HG02885 (cell line): Measurements from ENCODE around the gene ABLIM3.
"Not testable (repeated sequence)": the region's sequence is repeated elsewhere in the genome, so short reads cannot be mapped to it uniquely, and the experiment has no call there.

Source experiments
- ATAC-seq: cut with Tn5 transposase; IDR thresholded peaks from one replicate; pipeline ENCODE4 v1.9.1; 2021; ENCODE audit warnings: mild to moderate bottlenecking; ENCODE audit not compliant: unreplicated experiment, poor library complexity

ABLIM3 gene

GRCh38 chr5:149246906-149247305, 105.6 kb downstream of the ABLIM3 start:
- ATAC-seq: no peak

GRCh38 chr5:149247726-149248125, 106.4 kb downstream of the ABLIM3 start:
- no peak for ATAC-seq

- no peak for ATAC-seq
These were observed 110.3 kb downstream of the ABLIM3 start for GRCh38 chr5:149251546-149251945.

GRCh38 chr5:149254506-149254905, 113.2 kb downstream of the ABLIM3 start:
- ATAC-seq: no peak

- no peak for ATAC-seq
These were observed 115.2 kb downstream of the ABLIM3 start for GRCh38 chr5:149256451-149256850.

GRCh38 chr5:149257131-149257530, 115.8 kb downstream of the ABLIM3 start:
- ATAC-seq: no peak

GRCh38 chr5:149257889-149258705, 116.8 kb downstream of the ABLIM3 start:
- ATAC-seq: no peak

- no peak for ATAC-seq
These were observed 119.5 kb downstream of the ABLIM3 start for GRCh38 chr5:149260761-149261160.

GRCh38 chr5:149261246-149261645, 120.0 kb downstream of the ABLIM3 start:
- no peak for ATAC-seq

- no peak for ATAC-seq
These were observed 121.0 kb downstream of the ABLIM3 start for GRCh38 chr5:149262315-149262714.

GRCh38 chr5:149264439-149265067, 123.3 kb downstream of the ABLIM3 start:
- ATAC-seq: peak; percentile 89

- ATAC-seq: no peak
These were observed 123.8 kb downstream of the ABLIM3 start for GRCh38 chr5:149265068-149265465.

GRCh38 chr5:149265597-149265996, 124.3 kb downstream of the ABLIM3 start:
- no peak for ATAC-seq

- ATAC-seq: no peak
These were observed 126.1 kb downstream of the ABLIM3 start for GRCh38 chr5:149267241-149267973.

GRCh38 chr5:149268928-149269557, 127.8 kb downstream of the ABLIM3 start:
- no peak for ATAC-seq

GRCh38 chr5:149271195-149271715, 130.0 kb downstream of the ABLIM3 start:
- no peak for ATAC-seq

- no peak for ATAC-seq
These were observed 130.6 kb downstream of the ABLIM3 start, which contains the start of gene AFAP1L1 for GRCh38 chr5:149271716-149272563. Gene AFAP1L1 (plus strand): TSS chr5:149271859. CDS start chr5:149271969, 110 bp downstream.

- ATAC-seq: not testable (repeated sequence)
These were observed 131.5 kb downstream of the ABLIM3 start for GRCh38 chr5:149272781-149273180.

GRCh38 chr5:149273237-149273636, 131.9 kb downstream of the ABLIM3 start:
- no peak for ATAC-seq
